ENCODE measurements around the gene SORBS2.

DNA sequence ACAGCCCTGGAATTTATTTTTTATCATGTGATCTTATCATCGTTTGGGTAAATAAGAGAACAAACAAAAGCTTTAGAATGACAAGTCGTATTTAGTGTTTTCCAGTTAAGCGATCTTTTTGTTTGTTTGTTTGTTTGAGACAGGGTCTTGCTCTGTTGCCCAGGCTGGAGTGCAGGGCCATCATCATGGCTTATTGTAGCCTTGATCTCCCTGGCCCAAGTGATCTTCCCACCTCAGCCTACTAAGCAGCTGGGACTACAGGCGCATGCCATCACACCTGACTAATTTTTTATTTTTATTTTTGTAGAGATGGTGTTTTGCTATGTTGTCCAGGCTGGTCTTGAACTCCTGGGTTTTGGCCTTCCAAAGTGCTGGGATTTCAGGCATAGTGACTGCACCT lies 219.6 kb downstream of the SORBS2 start:
- TF ChIP-seq EP300 (conservative IDR thresholded peaks at IDR 0.05; ENCODE audit: poor library complexity, severe bottlenecking) (no peak), RAD21 (conservative IDR thresholded peaks at IDR 0.05) (no peak), EZH2 (IDR thresholded peaks at IDR 0.05; ENCODE audit: borderline replicate concordance, insufficient read depth, low read length, poor library complexity, severe bottlenecking) (no peak), SMC3 (conservative IDR thresholded peaks at IDR 0.05; ENCODE audit: poor library complexity) (no peak), POLR2AphosphoS5 (IDR thresholded peaks at IDR 0.05) (no peak)
- TF ChIP-seq, protein P1, sequence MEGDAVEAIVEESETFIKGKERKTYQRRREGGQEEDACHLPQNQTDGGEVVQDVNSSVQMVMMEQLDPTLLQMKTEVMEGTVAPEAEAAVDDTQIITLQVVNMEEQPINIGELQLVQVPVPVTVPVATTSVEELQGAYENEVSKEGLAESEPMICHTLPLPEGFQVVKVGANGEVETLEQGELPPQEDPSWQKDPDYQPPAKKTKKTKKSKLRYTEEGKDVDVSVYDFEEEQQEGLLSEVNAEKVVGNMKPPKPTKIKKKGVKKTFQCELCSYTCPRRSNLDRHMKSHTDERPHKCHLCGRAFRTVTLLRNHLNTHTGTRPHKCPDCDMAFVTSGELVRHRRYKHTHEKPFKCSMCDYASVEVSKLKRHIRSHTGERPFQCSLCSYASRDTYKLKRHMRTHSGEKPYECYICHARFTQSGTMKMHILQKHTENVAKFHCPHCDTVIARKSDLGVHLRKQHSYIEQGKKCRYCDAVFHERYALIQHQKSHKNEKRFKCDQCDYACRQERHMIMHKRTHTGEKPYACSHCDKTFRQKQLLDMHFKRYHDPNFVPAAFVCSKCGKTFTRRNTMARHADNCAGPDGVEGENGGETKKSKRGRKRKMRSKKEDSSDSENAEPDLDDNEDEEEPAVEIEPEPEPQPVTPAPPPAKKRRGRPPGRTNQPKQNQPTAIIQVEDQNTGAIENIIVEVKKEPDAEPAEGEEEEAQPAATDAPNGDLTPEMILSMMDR (IDR thresholded peaks at IDR 0.05; ENCODE audit: poor library complexity, severe bottlenecking) = no peak
